ENCODE measurements around the gene WFDC12.

Gene WFDC12

GRCh38 chr20:45096781-45097180, 27.5 kb downstream of the WFDC12 start:
- DNase-seq (ENCODE audit: extremely low spot score), result no peak
- TF ChIP-seq L3MBTL2 (conservative IDR thresholded peaks at IDR 0.05), result no peak
- TF ChIP-seq ZNF384 (IDR thresholded peaks at IDR 0.05), result no peak
- no peak for TF ChIP-seq PKNOX1 (IDR thresholded peaks at IDR 0.05)
- TF ChIP-seq SP1 (IDR thresholded peaks at IDR 0.05), result no peak
- no peak for TF ChIP-seq FOXK2 (IDR thresholded peaks at IDR 0.05)
- no peak for TF ChIP-seq ARNT (IDR thresholded peaks at IDR 0.05)
- ChIA-PET POLR2A (no interaction called here), CTCF (interaction anchor here (0.6 to 2.6 kb wide), 12 partner anchors 10 to 197 kb away, joined by 3 to 41 read pairs (median 10); no protein-coding TSS in a partner anchor)

- POLR2A ChIA-PET, result no interaction called here
- TF ChIP-seq CTBP1 (IDR thresholded peaks at IDR 0.05; ENCODE audit: borderline replicate concordance), result no peak
- no peak for TF ChIP-seq SUZ12 (IDR thresholded peaks at IDR 0.05)
- no peak for TF ChIP-seq L3MBTL2 (conservative IDR thresholded peaks at IDR 0.05)
- TF ChIP-seq BHLHE40 (IDR thresholded peaks at IDR 0.05; ENCODE audit: borderline replicate concordance), result no peak
- TF ChIP-seq LEF1 (IDR thresholded peaks at IDR 0.05; ENCODE audit: borderline replicate concordance), result no peak
- TF ChIP-seq PKNOX1 (IDR thresholded peaks at IDR 0.05), result no peak
- no peak for TF ChIP-seq TARDBP (IDR thresholded peaks at IDR 0.05)
- no peak for TF ChIP-seq HDGF (IDR thresholded peaks at IDR 0.05; ENCODE audit: borderline replicate concordance)
- TF ChIP-seq NFRKB (IDR thresholded peaks at IDR 0.05), result no peak
- TF ChIP-seq FOXK2 (IDR thresholded peaks at IDR 0.05), result no peak
- no peak for TF ChIP-seq ELF4 (IDR thresholded peaks at IDR 0.05)
- TF ChIP-seq ZNF384 (IDR thresholded peaks at IDR 0.05), result no peak
- TF ChIP-seq SP1 (IDR thresholded peaks at IDR 0.05), result no peak
- TF ChIP-seq ARNT (IDR thresholded peaks at IDR 0.05), result no peak
- no peak for TF ChIP-seq FOXM1 (IDR thresholded peaks at IDR 0.05; ENCODE audit: borderline replicate concordance)
- CTCF ChIA-PET, result interaction anchor here (0.6 to 2.6 kb wide), 19 partner anchors 9 to 349 kb away, joined by 3 to 41 read pairs (median 4); no protein-coding TSS in a partner anchor
- peak; percentile 66 for DNase-seq (ENCODE audit: extremely low spot score)
These were observed 28.4 kb downstream of the WFDC12 start for GRCh38 chr20:45095805-45096238.

GRCh38 chr20:45094864-45095574, 29.2 kb downstream of the WFDC12 start:
- no peak for TF ChIP-seq SP1 (IDR thresholded peaks at IDR 0.05)
- no peak for TF ChIP-seq LEF1 (IDR thresholded peaks at IDR 0.05; ENCODE audit: borderline replicate concordance)
- no peak for TF ChIP-seq ZNF384 (IDR thresholded peaks at IDR 0.05)
- no peak for TF ChIP-seq SUZ12 (IDR thresholded peaks at IDR 0.05)
- TF ChIP-seq FOXA1 (IDR thresholded peaks at IDR 0.05), result no peak
- TF ChIP-seq HDGF (IDR thresholded peaks at IDR 0.05; ENCODE audit: borderline replicate concordance), result no peak
- TF ChIP-seq FOXK2 (IDR thresholded peaks at IDR 0.05), result no peak
- TF ChIP-seq L3MBTL2 (conservative IDR thresholded peaks at IDR 0.05), result no peak
- no peak for TF ChIP-seq BHLHE40 (IDR thresholded peaks at IDR 0.05; ENCODE audit: borderline replicate concordance)
- TF ChIP-seq TARDBP (IDR thresholded peaks at IDR 0.05), result no peak
- no peak for TF ChIP-seq ELF4 (IDR thresholded peaks at IDR 0.05)
- no peak for TF ChIP-seq CTBP1 (IDR thresholded peaks at IDR 0.05; ENCODE audit: borderline replicate concordance)
- TF ChIP-seq ARNT (IDR thresholded peaks at IDR 0.05), result no peak
- TF ChIP-seq FOXM1 (IDR thresholded peaks at IDR 0.05; ENCODE audit: borderline replicate concordance), result no peak
- TF ChIP-seq PKNOX1 (IDR thresholded peaks at IDR 0.05), result no peak
- TF ChIP-seq NFRKB (IDR thresholded peaks at IDR 0.05), result no peak
- CTCF ChIA-PET, result interaction anchor here (0.6 to 2.6 kb wide), 12 partner anchors 15 to 198 kb away, joined by 3 to 41 read pairs (median 7); no protein-coding TSS in a partner anchor
- DNase-seq (ENCODE audit: extremely low spot score), result no peak
- POLR2A ChIA-PET, result no interaction called here

- no peak for DNase-seq (ENCODE audit: extremely low spot score)
- TF ChIP-seq CTBP1 (IDR thresholded peaks at IDR 0.05; ENCODE audit: borderline replicate concordance), result no peak
- TF ChIP-seq SP1 (IDR thresholded peaks at IDR 0.05), result no peak
- no peak for TF ChIP-seq TARDBP (IDR thresholded peaks at IDR 0.05)
- TF ChIP-seq FOXA1 (IDR thresholded peaks at IDR 0.05), result no peak
- no peak for TF ChIP-seq HDGF (IDR thresholded peaks at IDR 0.05; ENCODE audit: borderline replicate concordance)
- TF ChIP-seq ELF4 (IDR thresholded peaks at IDR 0.05), result no peak
- no peak for TF ChIP-seq SUZ12 (IDR thresholded peaks at IDR 0.05)
- no peak for TF ChIP-seq BHLHE40 (IDR thresholded peaks at IDR 0.05; ENCODE audit: borderline replicate concordance)
- TF ChIP-seq NFRKB (IDR thresholded peaks at IDR 0.05), result no peak
- no peak for TF ChIP-seq PKNOX1 (IDR thresholded peaks at IDR 0.05)
- no peak for TF ChIP-seq FOXK2 (IDR thresholded peaks at IDR 0.05)
- no peak for TF ChIP-seq FOXM1 (IDR thresholded peaks at IDR 0.05; ENCODE audit: borderline replicate concordance)
- ChIA-PET POLR2A (no interaction called here), CTCF (interaction anchor here (0.7 to 1.2 kb wide), 3 partner anchors 22 to 50 kb away, joined by 3 read pairs; no protein-coding TSS in a partner anchor)
These were observed 30.1 kb downstream of the WFDC12 start for GRCh38 chr20:45094201-45094600.

GRCh38 chr20:45092898-45093297, 31.4 kb downstream of the WFDC12 start:
- ChIA-PET CTCF (interaction anchor here (0.5 to 0.9 kb wide), 2 partner anchors 49 to 119 kb away, joined by 3 to 4 read pairs; no protein-coding TSS in a partner anchor), POLR2A (no interaction called here)
- DNase-seq (ENCODE audit: extremely low spot score), result no peak
- TF ChIP-seq FOXA1 (IDR thresholded peaks at IDR 0.05), result no peak
- no peak for TF ChIP-seq ARNT (IDR thresholded peaks at IDR 0.05)
- no peak for TF ChIP-seq NFRKB (IDR thresholded peaks at IDR 0.05)
- no peak for TF ChIP-seq TARDBP (IDR thresholded peaks at IDR 0.05)
- no peak for TF ChIP-seq BHLHE40 (IDR thresholded peaks at IDR 0.05; ENCODE audit: borderline replicate concordance)
- no peak for TF ChIP-seq L3MBTL2 (conservative IDR thresholded peaks at IDR 0.05)
- TF ChIP-seq SP1 (IDR thresholded peaks at IDR 0.05), result no peak
- TF ChIP-seq ELF4 (IDR thresholded peaks at IDR 0.05), result no peak
- TF ChIP-seq CTBP1 (IDR thresholded peaks at IDR 0.05; ENCODE audit: borderline replicate concordance), result no peak
- TF ChIP-seq ZNF384 (IDR thresholded peaks at IDR 0.05), result no peak
- no peak for TF ChIP-seq FOXM1 (IDR thresholded peaks at IDR 0.05; ENCODE audit: borderline replicate concordance)
- TF ChIP-seq SUZ12 (IDR thresholded peaks at IDR 0.05), result no peak
- no peak for TF ChIP-seq PKNOX1 (IDR thresholded peaks at IDR 0.05)
- no peak for TF ChIP-seq HDGF (IDR thresholded peaks at IDR 0.05; ENCODE audit: borderline replicate concordance)
- TF ChIP-seq LEF1 (IDR thresholded peaks at IDR 0.05; ENCODE audit: borderline replicate concordance), result no peak
- TF ChIP-seq FOXK2 (IDR thresholded peaks at IDR 0.05), result no peak

All from HEK293T (cell line).